Right lobe of liver (tissue), 6 donors: ENCODE results near the gene RSU1. TPM values are rescaled to one million over a fixed set of nuclear protein-coding genes. Genes with fewer than 3 reads are reported as not detected.
A peak's percentile ranks its signal among the peaks of the same experiment; 100 is the strongest.

Experiments used
- ATAC-seq, 4 donors: fragments of 200-7000 bp; cut with Tn5 transposase; one replicate each; pipeline ENCODE4 v1.9.1; 2020; ENCODE audit warnings: mild to moderate bottlenecking in 4 of 4, moderate library complexity in 4 of 4
- DNase-seq, 3 donors: peaks; one replicate each; pipeline ENCODE4 v3.0.0-alpha.2; 2020
- H3K27ac ChIP-seq, 3 donors: fragments of 200-600 bp; one replicate each; pipeline ENCODE4 v1.8.0; 2022
- H3K27me3 ChIP-seq, 2 donors: fragments of 200-600 bp; one replicate each; pipeline ENCODE4 v1.8.0; 2022
- H3K36me3 ChIP-seq, 4 donors: fragments of 200-600 bp; sonication (generic) in 1 of 4; one replicate each; pipeline versions ENCODE4 v1.5.1 to v1.8.0; 2017 to 2022; ENCODE audit warnings: control low read depth in 1 of 4
- H3K4me1 ChIP-seq, 4 donors: fragments of 200-600 bp; sonication (generic) in 1 of 4; one replicate each; pipeline versions ENCODE4 v1.5.1 to v1.8.0; 2017 to 2022; ENCODE audit warnings: control low read depth in 1 of 4
- H3K4me3 ChIP-seq, 3 donors: fragments of 200-600 bp; one replicate each; pipeline ENCODE4 v1.8.0; 2022
- H3K9me3 ChIP-seq, 4 donors: fragments of 200-600 bp; sonication (generic) in 1 of 4; one replicate each; pipeline versions ENCODE4 v1.5.1 to v1.8.0; 2017 to 2022; ENCODE audit warnings: control low read depth in 1 of 4
- POLR2A ChIP-seq: fragments of 450-650 bp; IDR thresholded peaks from one replicate; pipeline ENCODE4 v1.6.1; 2017; ENCODE audit warnings: antibody characterized with exemption, mild to moderate bottlenecking
- WGBS: methylation state at CpG from one replicate; pipeline ENCODE4 v1.1.6; 2018; ENCODE audit warnings: low coverage, low lambda C conversion rate; ENCODE audit not compliant: insufficient coverage; ENCODE audit errors: missing lambda C conversion rate; 5-methylcytosine and 5-hydroxymethylcytosine counted together
- intact Hi-C, 2 donors: fragments of 100-400 bp; cut with DNase I; formaldehyde crosslinking; loops; one replicate each; pipeline versions ENCODE4 v1.11.2 to v1.14.1; 2022
- total RNA-seq, 6 experiments: library from RNA; depleted of rRNA in 2 of 6; stranded (reverse); fragments of >200 nt in 2 of 6; fragmentation: NEBNext Ultra II Directional in 3 of 6; extraction: Animal tissue kit (Norgen Biotek cat#: 25700) in 3 of 6; gene quantifications; one replicate each; pipeline versions ENCODE4 v1.1.0 to v1.2.4, GENCODE V29; 2016 to 2023
- TF ChIP-seq, protein P1 (sequence below), 4 donors: fragments of 200-600 bp in 3 of 4; fragments of 450-650 bp in 1 of 4; IDR thresholded peaks; one replicate each; pipeline versions ENCODE4 v1.5.1 to v1.8.0; 2016 to 2022; ENCODE audit warnings: antibody characterized with exemption in 4 of 4, mild to moderate bottlenecking in 2 of 4
- donor health status: DM: no; HTN: yes; CAD: no.
- donor health status: DM: no; HTN: no; CAD: no.
- donor health status: DM: no; HTN: no; CAD: no.
- donor health status: DM: no; HTN: yes; CAD: no.
- donor health status: DM: no; HTN: yes; CAD: no.

RSU1 gene
- total RNA-seq, 6 experiments from 2014 or later: 24.1 to 44.5 (median 28.4) TPM

DNA sequence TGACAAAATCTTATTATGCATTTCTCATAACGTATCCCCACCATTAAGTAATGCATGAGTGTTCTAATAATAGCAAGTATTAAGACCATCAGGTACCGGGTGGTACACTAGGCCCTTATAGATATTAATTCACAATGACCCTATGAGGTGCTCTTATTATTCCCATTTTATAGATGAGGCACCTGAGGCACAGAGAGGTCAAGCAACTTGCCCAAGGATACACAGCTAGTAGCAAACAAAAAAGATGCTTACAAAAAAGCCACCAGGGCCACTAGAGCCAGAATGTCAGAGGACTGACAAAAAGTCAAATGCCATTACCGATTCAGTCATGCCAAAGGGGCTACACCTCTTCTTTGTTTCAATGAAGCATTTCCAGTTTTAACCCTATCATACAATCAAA, 5.9 kb downstream of the RSU1 start:
- WGBS: 97% methylated on average over 3 of the region's 3 CpGs
- intact Hi-C loops: no loop called here
- DNase-seq: no peak

DNA sequence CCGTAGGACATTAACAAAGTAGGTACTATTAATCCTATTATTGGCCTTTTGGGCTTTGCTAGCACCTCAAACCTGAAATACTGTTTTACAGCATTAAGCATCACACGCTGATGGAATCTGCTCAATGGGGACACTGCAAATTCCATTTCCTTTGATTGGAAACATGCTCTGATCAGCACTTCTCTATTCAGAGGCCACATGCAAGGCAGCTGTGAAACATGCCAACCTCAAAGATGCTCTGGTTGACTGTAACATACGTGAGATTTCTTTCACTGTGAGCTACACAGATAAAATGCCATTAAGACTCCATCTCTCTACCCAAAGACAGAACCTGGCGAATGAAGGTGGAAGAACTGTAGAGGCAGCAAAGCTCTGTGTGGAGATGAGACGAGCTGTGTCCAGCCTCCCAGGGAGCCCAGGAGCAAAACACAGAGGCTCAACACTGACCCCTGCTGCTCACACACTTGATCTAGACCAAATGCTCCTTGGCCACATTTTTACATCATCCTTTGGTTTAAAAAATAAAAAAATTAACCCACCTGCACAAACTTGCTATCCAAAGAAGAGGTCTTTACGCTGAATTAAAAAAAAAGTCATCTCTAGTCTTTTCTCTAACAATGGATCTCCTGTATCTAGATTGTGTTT, 8.0 kb downstream of the RSU1 start:
- no peak overlapping the region for H3K27ac ChIP-seq
- DNase-seq (peak in 1 of 3 donors; percentile 35), ATAC-seq (peak; percentile 71 to 80 (median 75))
- no peaks in the 10 kb centered on the region for H3K36me3 ChIP-seq
- H3K27me3 ChIP-seq: no peaks in the 10 kb centered on the region
- intact Hi-C loops: no loop called here
- H3K4me1 ChIP-seq: no peaks in the 10 kb centered on the region
- TF ChIP-seq POLR2A: no peak
- TF ChIP-seq, protein P1, sequence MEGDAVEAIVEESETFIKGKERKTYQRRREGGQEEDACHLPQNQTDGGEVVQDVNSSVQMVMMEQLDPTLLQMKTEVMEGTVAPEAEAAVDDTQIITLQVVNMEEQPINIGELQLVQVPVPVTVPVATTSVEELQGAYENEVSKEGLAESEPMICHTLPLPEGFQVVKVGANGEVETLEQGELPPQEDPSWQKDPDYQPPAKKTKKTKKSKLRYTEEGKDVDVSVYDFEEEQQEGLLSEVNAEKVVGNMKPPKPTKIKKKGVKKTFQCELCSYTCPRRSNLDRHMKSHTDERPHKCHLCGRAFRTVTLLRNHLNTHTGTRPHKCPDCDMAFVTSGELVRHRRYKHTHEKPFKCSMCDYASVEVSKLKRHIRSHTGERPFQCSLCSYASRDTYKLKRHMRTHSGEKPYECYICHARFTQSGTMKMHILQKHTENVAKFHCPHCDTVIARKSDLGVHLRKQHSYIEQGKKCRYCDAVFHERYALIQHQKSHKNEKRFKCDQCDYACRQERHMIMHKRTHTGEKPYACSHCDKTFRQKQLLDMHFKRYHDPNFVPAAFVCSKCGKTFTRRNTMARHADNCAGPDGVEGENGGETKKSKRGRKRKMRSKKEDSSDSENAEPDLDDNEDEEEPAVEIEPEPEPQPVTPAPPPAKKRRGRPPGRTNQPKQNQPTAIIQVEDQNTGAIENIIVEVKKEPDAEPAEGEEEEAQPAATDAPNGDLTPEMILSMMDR (IDR thresholded peaks at IDR 0.05): peak; percentile 30 to 53 (median 44)
- no peak overlapping the region for H3K4me3 ChIP-seq
- H3K9me3 ChIP-seq: no peaks in the 10 kb centered on the region
- WGBS: 22% methylated on average over 2 of the region's 6 CpGs

More for the DNA sequence above, 5.9 kb downstream of the RSU1 start:
- Histone ChIP-seq H3K9me3 (no peaks in the 10 kb centered on the region), H3K4me3 (no peak overlapping the region), H3K36me3 (no peaks in the 10 kb centered on the region), H3K27me3 (no peaks in the 10 kb centered on the region), H3K4me1 (peaks cover 0 to 2% (median 0%) of the 10 kb centered on the region in 4 donors), H3K27ac (no peak overlapping the region)
- ATAC-seq: no peak
- no peak for TF ChIP-seq POLR2A
- TF ChIP-seq, protein P1 (IDR thresholded peaks at IDR 0.05): no peak

DNA sequence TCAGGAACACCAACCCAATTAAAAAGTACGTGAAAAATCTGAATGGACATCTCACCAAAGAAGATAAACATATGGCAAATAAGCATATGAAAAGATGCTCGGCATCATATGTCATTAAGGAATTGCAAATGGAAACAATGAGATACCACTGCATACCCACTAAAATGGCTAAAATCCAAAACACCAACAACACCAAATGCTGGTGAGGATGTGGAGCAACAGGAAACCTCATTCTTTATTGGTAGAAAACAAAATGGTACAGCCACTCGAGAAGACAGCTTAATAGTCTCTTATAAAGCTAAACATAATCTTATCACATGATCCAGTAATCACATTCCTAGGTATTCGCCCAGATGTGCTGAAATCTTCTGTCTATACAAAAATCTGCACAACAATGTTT, 13.1 kb downstream of the RSU1 start:
- intact Hi-C loops: no loop called here
- WGBS: 92% methylated on average over 4 of the region's 4 CpGs

DNA sequence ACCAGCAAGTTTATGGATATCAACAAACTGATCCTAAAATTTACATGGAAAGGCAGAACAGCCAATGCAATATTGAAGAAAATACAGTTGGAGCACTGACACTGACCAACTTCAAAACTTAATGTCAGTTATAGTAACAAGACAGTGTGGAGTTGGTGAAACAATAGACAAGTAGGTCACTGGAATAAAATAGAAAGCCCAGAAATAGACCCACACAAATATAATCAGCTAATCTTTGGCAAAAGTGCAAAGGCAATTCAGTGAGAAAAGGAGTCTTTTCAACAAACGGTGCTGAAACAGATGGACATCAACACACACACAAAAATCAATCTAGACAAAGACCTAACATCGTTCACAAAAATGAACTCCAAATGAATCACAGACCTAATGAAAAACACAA, 13.8 kb downstream of the RSU1 start:
- H3K4me1 ChIP-seq: no peaks in the 10 kb centered on the region

More for the DNA sequence above, 13.1 kb downstream of the RSU1 start:
- no peaks in the 10 kb centered on the region for H3K27me3 ChIP-seq
- no peak for ATAC-seq
- H3K9me3 ChIP-seq: no peaks in the 10 kb centered on the region
- no peak for TF ChIP-seq POLR2A
- TF ChIP-seq, protein P1 (IDR thresholded peaks at IDR 0.05): no peak
- DNase-seq: no peak
- H3K36me3 ChIP-seq: no peaks in the 10 kb centered on the region
- no peak overlapping the region for H3K27ac ChIP-seq
- H3K4me1 ChIP-seq: no peaks in the 10 kb centered on the region
- H3K4me3 ChIP-seq: no peak overlapping the region

More for the DNA sequence above, 13.8 kb downstream of the RSU1 start:
- no peak for TF ChIP-seq POLR2A
- TF ChIP-seq, protein P1 (IDR thresholded peaks at IDR 0.05): no peak
- Histone ChIP-seq H3K9me3 (no peaks in the 10 kb centered on the region), H3K36me3 (no peaks in the 10 kb centered on the region), H3K27ac (no peak overlapping the region), H3K27me3 (no peaks in the 10 kb centered on the region), H3K4me3 (no peak overlapping the region)
- 49% methylated on average over 2 of the region's 2 CpGs for WGBS
- intact Hi-C loops: no loop called here
- no peak for ATAC-seq
- DNase-seq: no peak
